Measurements from ENCODE around the gene ZNF385D.

Gene ZNF385D

DNA sequence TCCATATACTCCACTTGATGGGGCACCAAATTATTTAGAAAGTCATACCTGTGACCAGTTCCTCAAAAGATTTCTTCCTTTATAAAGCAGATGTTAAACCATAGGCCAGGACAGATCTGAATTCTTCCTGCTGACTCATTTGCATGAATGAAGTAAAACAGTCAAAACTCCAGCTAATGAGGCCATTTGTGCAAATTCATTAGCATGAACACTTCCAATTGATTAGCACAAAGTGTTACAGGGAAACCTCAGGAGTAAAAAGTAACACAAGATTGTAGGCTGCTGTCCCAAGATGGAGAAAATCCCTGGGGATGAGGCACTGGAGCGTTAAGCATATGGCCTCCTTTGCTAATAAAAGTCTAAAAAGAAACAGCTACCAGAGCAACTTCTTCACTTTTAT, 149.8 kb downstream of the ZNF385D start:
- ChIA-PET POLR2A (ENCODE audit: low non-redundant PET) (no interaction called here), CTCF (no interaction called here)
- TF ChIP-seq, protein P1, sequence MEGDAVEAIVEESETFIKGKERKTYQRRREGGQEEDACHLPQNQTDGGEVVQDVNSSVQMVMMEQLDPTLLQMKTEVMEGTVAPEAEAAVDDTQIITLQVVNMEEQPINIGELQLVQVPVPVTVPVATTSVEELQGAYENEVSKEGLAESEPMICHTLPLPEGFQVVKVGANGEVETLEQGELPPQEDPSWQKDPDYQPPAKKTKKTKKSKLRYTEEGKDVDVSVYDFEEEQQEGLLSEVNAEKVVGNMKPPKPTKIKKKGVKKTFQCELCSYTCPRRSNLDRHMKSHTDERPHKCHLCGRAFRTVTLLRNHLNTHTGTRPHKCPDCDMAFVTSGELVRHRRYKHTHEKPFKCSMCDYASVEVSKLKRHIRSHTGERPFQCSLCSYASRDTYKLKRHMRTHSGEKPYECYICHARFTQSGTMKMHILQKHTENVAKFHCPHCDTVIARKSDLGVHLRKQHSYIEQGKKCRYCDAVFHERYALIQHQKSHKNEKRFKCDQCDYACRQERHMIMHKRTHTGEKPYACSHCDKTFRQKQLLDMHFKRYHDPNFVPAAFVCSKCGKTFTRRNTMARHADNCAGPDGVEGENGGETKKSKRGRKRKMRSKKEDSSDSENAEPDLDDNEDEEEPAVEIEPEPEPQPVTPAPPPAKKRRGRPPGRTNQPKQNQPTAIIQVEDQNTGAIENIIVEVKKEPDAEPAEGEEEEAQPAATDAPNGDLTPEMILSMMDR (conservative IDR thresholded peaks at IDR 0.05; ENCODE audit: low read depth): no peak
- DNase-seq (ENCODE audit: low spot score): no peak
- no peak overlapping the region for H3K27ac ChIP-seq

DNA sequence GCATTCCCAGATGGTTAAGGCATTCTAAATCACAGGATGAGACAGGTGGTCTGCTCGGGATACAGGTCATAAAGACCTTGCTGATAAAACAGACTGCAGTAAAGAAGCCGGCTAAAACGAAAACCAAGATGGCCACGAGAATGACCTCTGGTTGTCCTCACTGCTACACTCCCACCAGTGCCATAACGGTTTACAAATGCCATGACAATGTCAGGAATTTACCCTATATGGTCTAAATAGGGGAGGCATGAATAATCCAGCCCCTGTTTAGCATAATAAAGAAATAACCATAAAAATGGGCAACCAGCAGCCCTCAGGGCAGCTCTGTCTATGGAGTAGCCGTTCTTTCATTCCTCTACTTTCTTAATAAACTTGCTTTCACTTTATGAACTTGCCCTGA, 151.1 kb downstream of the ZNF385D start:
- no peak overlapping the region for H3K27ac ChIP-seq
- POLR2A ChIA-PET (ENCODE audit: low non-redundant PET): no interaction called here
- CTCF ChIA-PET: no interaction called here
- DNase-seq (ENCODE audit: low spot score): no peak
- TF ChIP-seq, protein P1 (conservative IDR thresholded peaks at IDR 0.05; ENCODE audit: low read depth): no peak

DNA sequence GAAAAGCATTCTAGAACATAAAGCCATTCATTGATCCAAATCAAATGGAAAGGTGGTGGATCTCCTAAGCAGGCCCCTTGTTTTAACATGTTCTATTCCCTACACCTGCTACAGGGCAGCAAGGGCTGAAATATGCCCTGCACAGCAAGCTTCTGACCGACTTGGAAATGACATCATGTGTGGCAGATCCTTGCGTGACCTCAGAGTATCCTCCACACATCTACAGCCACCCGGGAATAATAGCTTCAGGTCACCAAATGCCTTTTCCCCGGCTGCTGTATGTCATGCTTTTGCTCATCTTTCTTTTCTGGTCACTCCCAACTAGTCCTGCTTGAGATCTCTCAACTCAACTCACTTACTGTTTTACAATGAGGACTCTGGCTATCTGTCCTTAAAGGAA, 158.2 kb downstream of the ZNF385D start:
- H3K27ac ChIP-seq: no peak overlapping the region
- DNase-seq (ENCODE audit: low spot score): no peak
- ChIA-PET POLR2A (ENCODE audit: low non-redundant PET) (no interaction called here), CTCF (no interaction called here)
- TF ChIP-seq, protein P1 (conservative IDR thresholded peaks at IDR 0.05; ENCODE audit: low read depth): no peak

DNA sequence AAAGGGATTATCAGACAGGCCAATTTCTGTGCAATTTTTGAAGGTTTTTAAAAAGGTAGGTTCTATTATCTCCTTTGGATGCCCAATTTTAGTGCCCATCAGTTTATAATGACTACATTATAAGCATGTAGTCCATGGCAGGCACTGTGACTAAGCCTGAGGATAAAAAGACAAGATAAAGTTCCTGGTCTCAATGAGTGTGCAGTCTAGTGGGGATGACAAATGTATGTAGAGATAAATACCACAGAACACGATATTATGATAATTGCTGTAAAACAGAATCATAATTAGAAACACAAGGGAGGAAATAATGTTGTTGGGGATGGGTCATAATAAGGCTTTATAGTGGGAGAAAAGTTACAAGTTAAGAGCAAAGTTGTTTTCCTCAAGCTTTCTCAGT, 163.1 kb downstream of the ZNF385D start:
- DNase-seq (ENCODE audit: low spot score): no peak
- CTCF ChIA-PET: no interaction called here
- TF ChIP-seq, protein P1 (conservative IDR thresholded peaks at IDR 0.05; ENCODE audit: low read depth): no peak
- POLR2A ChIA-PET (ENCODE audit: low non-redundant PET): no interaction called here
- no peak overlapping the region for H3K27ac ChIP-seq

DNA sequence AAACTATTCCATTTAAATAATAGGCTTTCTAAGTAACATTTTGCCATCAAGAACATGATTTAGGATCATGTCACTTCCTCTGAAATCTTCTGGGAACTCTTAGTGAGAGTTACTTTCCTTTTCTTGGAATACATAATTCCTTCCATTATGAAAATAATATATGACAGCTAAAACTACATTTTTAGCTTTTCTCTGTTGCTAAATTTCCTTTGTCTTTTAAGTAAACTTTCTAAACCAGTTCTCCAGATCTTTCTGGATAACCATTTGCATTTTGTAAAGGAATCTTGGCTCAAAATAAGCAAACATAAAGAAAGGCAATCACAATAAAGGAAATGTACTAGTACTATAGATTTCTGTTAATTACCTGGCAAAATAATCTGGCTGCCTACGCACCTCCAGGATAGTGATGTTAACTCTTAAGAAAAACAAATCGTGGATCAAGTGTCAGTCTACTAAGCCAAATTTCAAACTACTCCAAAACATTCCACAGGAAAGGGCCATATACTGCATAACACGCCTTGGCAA, 165.7 kb downstream of the ZNF385D start:
- CTCF ChIA-PET: no interaction called here
- TF ChIP-seq, protein P1 (conservative IDR thresholded peaks at IDR 0.05; ENCODE audit: low read depth): no peak
- no peak overlapping the region for H3K27ac ChIP-seq
- POLR2A ChIA-PET (ENCODE audit: low non-redundant PET): no interaction called here
- DNase-seq (ENCODE audit: low spot score): no peak

DNA sequence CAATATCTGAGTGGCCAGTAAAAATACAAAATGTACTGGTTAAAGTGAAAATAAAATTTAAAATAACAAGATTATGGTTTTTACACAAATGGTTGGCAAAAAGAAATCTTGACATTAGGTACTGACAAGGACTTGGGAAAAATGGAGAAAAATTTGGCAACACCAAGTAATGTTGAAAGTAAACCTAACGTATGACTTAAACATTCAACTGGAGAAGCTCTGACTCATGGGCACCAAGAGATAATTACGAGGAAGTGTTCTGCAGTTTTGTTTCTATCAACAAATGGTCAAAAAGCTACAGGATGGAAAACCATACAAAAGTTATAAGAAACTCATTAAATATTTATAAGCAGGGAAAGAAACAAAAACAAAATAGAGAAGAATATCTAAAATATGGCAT, 177.7 kb downstream of the ZNF385D start:
- ChIA-PET CTCF (no interaction called here), POLR2A (ENCODE audit: low non-redundant PET) (no interaction called here)
- TF ChIP-seq, protein P1 (conservative IDR thresholded peaks at IDR 0.05; ENCODE audit: low read depth): no peak
- no peak overlapping the region for H3K27ac ChIP-seq
- DNase-seq (ENCODE audit: low spot score): no peak

DNA sequence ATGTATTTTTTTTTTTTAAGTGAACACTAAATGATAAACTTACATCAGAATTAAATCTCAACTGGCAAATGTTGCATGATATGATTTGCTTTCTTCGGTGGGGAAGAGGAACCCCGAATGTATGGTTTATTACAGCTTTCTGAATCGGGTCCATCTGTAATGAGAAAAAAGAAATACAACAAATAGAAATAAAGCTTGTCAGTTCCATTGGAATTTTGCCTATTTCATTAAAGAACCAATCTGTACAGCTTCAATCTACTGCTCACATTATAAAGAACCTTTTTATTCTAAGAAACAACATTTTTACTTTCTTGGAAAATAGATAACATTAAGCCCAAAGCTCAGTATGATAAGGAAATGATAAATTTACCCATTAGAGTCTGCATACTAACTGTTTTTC, 186.5 kb downstream of the ZNF385D start:
- TF ChIP-seq, protein P1 (conservative IDR thresholded peaks at IDR 0.05; ENCODE audit: low read depth): no peak
- no peak for DNase-seq (ENCODE audit: low spot score)
- CTCF ChIA-PET: no interaction called here
- H3K27ac ChIP-seq: no peak overlapping the region
- POLR2A ChIA-PET (ENCODE audit: low non-redundant PET): no interaction called here

All from RWPE1 (cell line).